NCI-H1092 (cell line): ENCODE results near the gene EPHB1.
"Not testable (repeated sequence)": the region's sequence is repeated elsewhere in the genome, so short reads cannot be mapped to it uniquely, and the experiment has no call there.

ENCODE experiments used
- DNase-seq: peaks from one replicate; lab custom pipeline; 2025; lab: John Stamatoyannopoulos, UW

EPHB1 gene

GRCh38 chr3:134955874-134956273, 160.8 kb downstream of the EPHB1 start:
- DNase-seq, result no peak

GRCh38 chr3:134956395-134956794, 161.3 kb downstream of the EPHB1 start:
- DNase-seq, result no peak

- no peak for DNase-seq
Observed at GRCh38 chr3:134956844-134957243, 161.8 kb downstream of the EPHB1 start.

- no peak for DNase-seq
Observed at GRCh38 chr3:134959516-134959915, 164.5 kb downstream of the EPHB1 start.

- DNase-seq, result no peak
Observed at GRCh38 chr3:134964226-134964625, 169.2 kb downstream of the EPHB1 start.

- DNase-seq, result peak; percentile 71
Observed at GRCh38 chr3:134965865-134966481, 170.9 kb downstream of the EPHB1 start.

- no peak for DNase-seq
Observed at GRCh38 chr3:134970895-134971294, 175.8 kb downstream of the EPHB1 start.

- DNase-seq, result no peak
Observed at GRCh38 chr3:134971306-134971705, 176.2 kb downstream of the EPHB1 start.

- DNase-seq, result not testable (repeated sequence)
Observed at GRCh38 chr3:134971907-134972306, 176.8 kb downstream of the EPHB1 start.

GRCh38 chr3:134972836-134973455, 177.9 kb downstream of the EPHB1 start:
- DNase-seq, result no peak

GRCh38 chr3:134974624-134975023, 179.6 kb downstream of the EPHB1 start:
- no peak for DNase-seq

- no peak for DNase-seq
Observed at GRCh38 chr3:134976948-134977347, 181.9 kb downstream of the EPHB1 start.

- no peak for DNase-seq
Observed at GRCh38 chr3:134978658-134979057, 183.6 kb downstream of the EPHB1 start.

- no peak for DNase-seq
Observed at GRCh38 chr3:134985864-134986715, 191.0 kb downstream of the EPHB1 start.

- DNase-seq, result no peak
Observed at GRCh38 chr3:134988666-134989065, 193.6 kb downstream of the EPHB1 start.

- no peak for DNase-seq
Observed at GRCh38 chr3:134991003-134991402, 195.9 kb downstream of the EPHB1 start.

GRCh38 chr3:134991472-134992010, 196.5 kb downstream of the EPHB1 start:
- no peak for DNase-seq

- DNase-seq, result no peak
Observed at GRCh38 chr3:134992180-134992579, 197.1 kb downstream of the EPHB1 start.

GRCh38 chr3:134992586-134992985, 197.5 kb downstream of the EPHB1 start:
- DNase-seq, result no peak

- no peak for DNase-seq
Observed at GRCh38 chr3:134993011-134993410, 198.0 kb downstream of the EPHB1 start.

- no peak for DNase-seq
Observed at GRCh38 chr3:134998158-134998557, 203.1 kb downstream of the EPHB1 start.

- DNase-seq, result no peak
Observed at GRCh38 chr3:134998855-134999254, 203.8 kb downstream of the EPHB1 start.

- DNase-seq, result no peak
Observed at GRCh38 chr3:135000465-135000864, 205.4 kb downstream of the EPHB1 start.
